WTC11 (cell line): ENCODE results near the gene NRROS. TPM values are rescaled to one million over a fixed set of nuclear protein-coding genes. Genes with fewer than 3 reads are reported as not detected.

Source experiments
- ATAC-seq: fragments of 200-7000 bp; cut with Tn5 transposase; 2 replicates; pipeline ENCODE4 v1.10.0; 2021; ENCODE audit warnings: mild to moderate bottlenecking, moderate library complexity
- CTCF ChIA-PET: fragments of 300-600 bp; sonication (Branson Sonifier 250); formaldehyde crosslinking; loops from one replicate; lab custom pipeline; 2021; ENCODE audit warnings: antibody characterized with exemption; lab: Charles Lee
- POLR2A ChIA-PET: fragments of 350-600 bp; sonication (Branson Sonifier 250); formaldehyde crosslinking; loops from one replicate; lab custom pipeline; 2021; ENCODE audit warnings: antibody characterized with exemption; lab: Charles Lee
- DNase-seq: peaks from one replicate; pipeline ENCODE4 v3.0.0; 2021; ENCODE audit warnings: low spot score
- H3K27ac Mint-ChIP-seq: 2 replicates; pipeline ENCODE4 v1.8.0; 2021; ENCODE audit warnings: mixed read lengths
- H3K27me3 Mint-ChIP-seq: 2 replicates; pipeline ENCODE4 v1.8.0; 2021; ENCODE audit warnings: low read depth, mild to moderate bottlenecking, moderate library complexity, mixed read lengths
- H3K36me3 Mint-ChIP-seq: 2 replicates; pipeline ENCODE4 v1.8.0; 2021; ENCODE audit warnings: mixed read lengths
- H3K4me1 Mint-ChIP-seq: 2 replicates; pipeline ENCODE4 v1.8.0; 2022; ENCODE audit warnings: mixed read lengths
- H3K4me3 Mint-ChIP-seq: 2 replicates; pipeline ENCODE4 v1.8.0; 2021; ENCODE audit warnings: mild to moderate bottlenecking, moderate library complexity, mixed read lengths
- H3K9me3 Mint-ChIP-seq: 2 replicates; pipeline ENCODE4 v1.8.0; 2021; ENCODE audit warnings: mixed read lengths
- ARID4B ChIP-seq: sonication (generic); formaldehyde crosslinking; IDR thresholded peaks from 2 replicates; pipeline ENCODE4 v1.8.0; 2023; ENCODE audit warnings: missing genetic modification reagents, mild to moderate bottlenecking, borderline replicate concordance
- CTCF ChIP-seq: fragments of 200-600 bp; IDR thresholded peaks from 2 replicates; pipeline ENCODE4 v1.8.0; 2022; ENCODE audit warnings: antibody characterized with exemption
- E2F5 ChIP-seq: sonication (generic); formaldehyde crosslinking; IDR thresholded peaks from 2 replicates; pipeline ENCODE4 v1.8.1; 2022; ENCODE audit warnings: mild to moderate bottlenecking, moderate library complexity, missing genetic modification reagents
- ESRRA ChIP-seq: sonication (generic); formaldehyde crosslinking; IDR thresholded peaks from 2 replicates; pipeline ENCODE4 v1.8.1; 2022; ENCODE audit warnings: mild to moderate bottlenecking, missing genetic modification reagents, borderline replicate concordance
- ETV6 ChIP-seq: sonication (generic); formaldehyde crosslinking; IDR thresholded peaks from 2 replicates; pipeline ENCODE4 v1.8.1; 2022; ENCODE audit warnings: mild to moderate bottlenecking, missing genetic modification reagents
- FOXK1 ChIP-seq: sonication (generic); formaldehyde crosslinking; IDR thresholded peaks from 2 replicates; pipeline ENCODE4 v1.8.0; 2022; ENCODE audit warnings: mild to moderate bottlenecking, moderate library complexity, missing genetic modification reagents
- GTF2I ChIP-seq: fragments of 250-450 bp; sonication (Bioruptor Pico); conservative IDR thresholded peaks from 2 replicates; pipeline ENCODE4 v1.4.0; 2021; ENCODE audit warnings: mild to moderate bottlenecking
- KAT7 ChIP-seq: sonication (generic); formaldehyde crosslinking; IDR thresholded peaks from 2 replicates; pipeline ENCODE4 v1.8.1; 2023; ENCODE audit warnings: missing genetic modification reagents, mild to moderate bottlenecking, borderline replicate concordance
- MAX ChIP-seq: sonication (generic); formaldehyde crosslinking; IDR thresholded peaks from 2 replicates; pipeline ENCODE4 v1.8.0; 2022; ENCODE audit warnings: mild to moderate bottlenecking, missing genetic modification reagents
- NFE2L1 ChIP-seq: sonication (generic); formaldehyde crosslinking; IDR thresholded peaks from 2 replicates; pipeline ENCODE4 v1.8.1; 2023; ENCODE audit warnings: missing genetic modification reagents
- NFYB ChIP-seq: sonication (generic); formaldehyde crosslinking; conservative IDR thresholded peaks from 2 replicates; pipeline ENCODE4 v1.8.0; 2022; ENCODE audit warnings: low read depth, missing genetic modification reagents
- NR2C2 ChIP-seq: sonication (generic); formaldehyde crosslinking; IDR thresholded peaks from 2 replicates; pipeline ENCODE4 v1.8.0; 2022; ENCODE audit warnings: mild to moderate bottlenecking, missing genetic modification reagents
- NR3C1 ChIP-seq: sonication (generic); formaldehyde crosslinking; conservative IDR thresholded peaks from 2 replicates; pipeline ENCODE4 v1.8.1; 2023; ENCODE audit warnings: low read depth, mild to moderate bottlenecking, missing genetic modification reagents
- PRRX2 ChIP-seq: fragments of 250-450 bp; sonication (Bioruptor Pico); IDR thresholded peaks from 2 replicates; pipeline ENCODE4 v1.8.0; 2021; ENCODE audit warnings: mild to moderate bottlenecking
- SMAD3 ChIP-seq: sonication (generic); formaldehyde crosslinking; IDR thresholded peaks from 2 replicates; pipeline ENCODE4 v1.8.0; 2022; ENCODE audit warnings: missing genetic modification reagents, mild to moderate bottlenecking, borderline replicate concordance
- TEAD1 ChIP-seq: sonication (generic); formaldehyde crosslinking; IDR thresholded peaks from 2 replicates; pipeline ENCODE4 v1.8.0; 2022; ENCODE audit warnings: mild to moderate bottlenecking, missing genetic modification reagents
- TP53 ChIP-seq: sonication (generic); formaldehyde crosslinking; IDR thresholded peaks from 2 replicates; pipeline ENCODE4 v1.8.1; 2023; ENCODE audit warnings: mild to moderate bottlenecking, missing genetic modification reagents
- ZBTB43 ChIP-seq: sonication (generic); formaldehyde crosslinking; IDR thresholded peaks from 2 replicates; pipeline ENCODE4 v1.8.1; 2023; ENCODE audit warnings: mild to moderate bottlenecking, missing genetic modification reagents
- ZNF416 ChIP-seq: fragments of 250-450 bp; sonication (Bioruptor Pico); IDR thresholded peaks from 2 replicates; pipeline ENCODE4 v1.9.0; 2021; ENCODE audit warnings: mild to moderate bottlenecking, inconsistent platforms
- total RNA-seq: library from RNA; stranded (reverse); gene quantifications from 3 replicates; pipeline ENCODE4 v1.2.3, GENCODE V29; 2021

Gene NRROS
- total RNA-seq, 1 experiment from 2014 or later, result 3.1 TPM

- TF ChIP-seq ZBTB43 (CRISPR knock-in tag), result peak; percentile 82; the same call in 1 of the 2 replicates
- TF ChIP-seq NR3C1 (CRISPR knock-in tag), result no peak
- TF ChIP-seq TP53 (CRISPR knock-in tag), result 0 out of 2 replicates have a peak, but pooled peaks have one; percentile 34
- 0 out of 2 replicates have a peak, but pooled peaks have one; percentile 14 for TF ChIP-seq NFYB (CRISPR knock-in tag)
- 0 out of 2 replicates have a peak, but pooled peaks have one; percentile 52 for TF ChIP-seq SMAD3 (CRISPR knock-in tag)
- no peak for TF ChIP-seq PRRX2
- TF ChIP-seq ZNF416 (CRISPR knock-in tag), result no peak
- no peak; the same call in 1 of the 2 replicates for TF ChIP-seq ARID4B
- peak; percentile 47; the same call in 1 of the 2 replicates for TF ChIP-seq TEAD1 (CRISPR knock-in tag)
- 0 out of 2 replicates have a peak, but pooled peaks have one; percentile 39 for TF ChIP-seq FOXK1 (CRISPR knock-in tag)
- 0 out of 2 replicates have a peak, but pooled peaks have one; percentile 33 for TF ChIP-seq E2F5 (CRISPR knock-in tag)
- peak; percentile 68; the same call in 1 of the 2 replicates for TF ChIP-seq NFE2L1 (CRISPR knock-in tag)
- 0 out of 2 replicates have a peak, but pooled peaks have one; percentile 44 for TF ChIP-seq KAT7 (CRISPR knock-in tag)
- peak; percentile 81 for TF ChIP-seq MAX (CRISPR knock-in tag)
These were observed 7.3 kb upstream of the NRROS start (continued) for GRCh38 chr3:196632046-196632751.

GRCh38 chr3:196633555-196634151 is 5.8 kb upstream of the NRROS start:
- CTCF ChIA-PET, result interaction anchor here (0.6 to 1.2 kb wide), 4 partner anchors 24 to 1447 kb away, joined by 3 to 4 read pairs (median 4); no protein-coding TSS in a partner anchor
- Mint-ChIP-seq H3K27ac (peak overlapping the region; percentile 98), H3K36me3 (no peaks in the 10 kb centered on the region), H3K4me3 (peak overlapping the region; percentile 27; the same call in 1 of the 2 replicates), H3K9me3 (no peaks in the 10 kb centered on the region), H3K27me3 (peaks cover 10% of the 10 kb centered on the region), H3K4me1 (peaks cover 36% of the 10 kb centered on the region)
- POLR2A ChIA-PET, result interaction anchor here (0.8 kb wide), 1 partner anchor 29 kb away, joined by 3 read pairs; no protein-coding TSS in a partner anchor
- ATAC-seq (no peak), DNase-seq (no peak)
- TF ChIP-seq GTF2I, result no peak
- TF ChIP-seq FOXK1 (CRISPR knock-in tag), result no peak
- no peak for TF ChIP-seq ZBTB43 (CRISPR knock-in tag)
- TF ChIP-seq NR2C2 (CRISPR knock-in tag), result no peak
- no peak for TF ChIP-seq ETV6 (CRISPR knock-in tag)
- TF ChIP-seq CTCF, result no peak
- TF ChIP-seq ESRRA (CRISPR knock-in tag), result no peak
- no peak for TF ChIP-seq TP53 (CRISPR knock-in tag)
- no peak for TF ChIP-seq KAT7 (CRISPR knock-in tag)
